GM19193 (cell line): ENCODE results near the gene DIS3L2.

ENCODE experiments used
- POLR2A ChIP-seq: IDR thresholded peaks from 4 replicates; pipeline ENCODE4 v1.6.1; 2011; ENCODE audit not compliant: insufficient read depth, insufficient read length; ENCODE audit errors: extremely low read depth

The DIS3L2 gene

GRCh38 chr2:231939022-231939421 is 22.5 kb upstream of the DIS3L2 start:
- TF ChIP-seq POLR2A: no peak

GRCh38 chr2:231940795-231941194 is 20.7 kb upstream of the DIS3L2 start:
- TF ChIP-seq POLR2A: no peak

- no peak for TF ChIP-seq POLR2A
Observed at GRCh38 chr2:231941673-231942072, 19.8 kb upstream of the DIS3L2 start.

GRCh38 chr2:231942180-231942579 is 19.3 kb upstream of the DIS3L2 start:
- TF ChIP-seq POLR2A: no peak

- no peak for TF ChIP-seq POLR2A
Observed at GRCh38 chr2:231946241-231946814, 15.2 kb upstream of the DIS3L2 start.

- no peak for TF ChIP-seq POLR2A
Observed at GRCh38 chr2:231947694-231948093, 13.8 kb upstream of the DIS3L2 start.

GRCh38 chr2:231951452-231952035 is 10.0 kb upstream of the DIS3L2 start:
- no peak for TF ChIP-seq POLR2A

GRCh38 chr2:231955758-231956472 is 5.6 kb upstream of the DIS3L2 start:
- no peak for TF ChIP-seq POLR2A

GRCh38 chr2:231957913-231958763 is 3.4 kb upstream of the DIS3L2 start:
- TF ChIP-seq POLR2A: no peak

- TF ChIP-seq POLR2A: no peak
Observed at GRCh38 chr2:231960810-231961348, 634 bp upstream of the DIS3L2 start.

- TF ChIP-seq POLR2A: no peak
Observed at GRCh38 chr2:231965102-231965501, 3.6 kb downstream of the DIS3L2 start.

GRCh38 chr2:231966886-231967285 is 5.4 kb downstream of the DIS3L2 start:
- TF ChIP-seq POLR2A: no peak

- TF ChIP-seq POLR2A: no peak
Observed at GRCh38 chr2:231968820-231969219, 7.3 kb downstream of the DIS3L2 start.

GRCh38 chr2:231970461-231970860 is 8.9 kb downstream of the DIS3L2 start:
- no peak for TF ChIP-seq POLR2A

- no peak for TF ChIP-seq POLR2A
Observed at GRCh38 chr2:231975001-231975400, 13.5 kb downstream of the DIS3L2 start.
